Activated B cell treated with CpG ODN at 0.5 μM for 24 hours (primary cell): ENCODE data around the gene LSM14A. TPM values are rescaled to one million over a fixed set of nuclear protein-coding genes. Genes with fewer than 3 reads are reported as not detected.

Experiments
- ATAC-seq: fragments of 200-7000 bp; cut with Tn5 transposase; one replicate; pipeline ENCODE4 v1.10.0; 2021; ENCODE audit warnings: low read depth, mild to moderate bottlenecking, moderate library complexity
- CTCF ChIA-PET: fragments of 350-600 bp; sonication (Branson Sonifier 250); formaldehyde crosslinking; loops from one replicate; lab custom pipeline; 2021; ENCODE audit warnings: antibody characterized with exemption; lab: Charles Lee
- POLR2A ChIA-PET: fragments of 350-600 bp; sonication (Branson Sonifier 250); formaldehyde crosslinking; loops from one replicate; lab custom pipeline; 2021; ENCODE audit warnings: antibody characterized with exemption; lab: Charles Lee
- DNase-seq: peaks from one replicate; pipeline ENCODE4 v3.0.0; 2022
- H3K27ac Mint-ChIP-seq: one replicate; pipeline ENCODE4 v1.8.0; 2020; ENCODE audit warnings: mixed read lengths
- H3K27me3 Mint-ChIP-seq: one replicate; pipeline ENCODE4 v1.8.0; 2021; ENCODE audit warnings: mixed read lengths
- H3K36me3 Mint-ChIP-seq: one replicate; pipeline ENCODE4 v1.8.0; 2021; ENCODE audit warnings: low read depth, mixed read lengths
- H3K4me1 Mint-ChIP-seq: one replicate; pipeline ENCODE4 v1.8.0; 2021; ENCODE audit warnings: mixed read lengths
- H3K4me3 Mint-ChIP-seq: one replicate; pipeline ENCODE4 v1.8.0; 2020; ENCODE audit warnings: mild to moderate bottlenecking, mixed read lengths
- H3K9me3 Mint-ChIP-seq: one replicate; pipeline ENCODE4 v1.8.0; 2020; ENCODE audit warnings: mixed read lengths
- intact Hi-C: fragments of 100-400 bp; cut with micrococcal nuclease; formaldehyde crosslinking; loops from one replicate; pipeline ENCODE4 v1.15.1; 2024
- total RNA-seq: library from RNA; stranded (reverse); gene quantifications from 2 replicates; pipeline ENCODE4 v1.2.3, GENCODE V29; 2022
- TF ChIP-seq, protein P1 (sequence below): fragments of 200-600 bp; IDR thresholded peaks from one replicate; pipeline ENCODE4 v1.8.0; 2022; ENCODE audit warnings: antibody characterized with exemption, mild to moderate bottlenecking

LSM14A gene
- total RNA-seq, 1 donor from 2014 or later, result 136 TPM

GRCh38 chr19:34178274-34178610 is 5.9 kb downstream of the LSM14A start:
- ATAC-seq (no peak), DNase-seq (no peak)
- peaks cover 88% of the 10 kb centered on the region for H3K4me1 Mint-ChIP-seq
- H3K27me3 Mint-ChIP-seq, result no peaks in the 10 kb centered on the region
- intact Hi-C loops, result no loop called here
- peak overlapping the region; percentile 25 for H3K27ac Mint-ChIP-seq
- ChIA-PET CTCF (interaction anchor here (1.0 to 1.3 kb wide), 2 partner anchors 15 to 41 kb away, joined by 3 to 4 read pairs; no protein-coding TSS in a partner anchor), POLR2A (interaction anchor here (0.6 to 0.7 kb wide), 3 partner anchors 15 to 43 kb away, joined by 3 to 5 read pairs (median 3); no protein-coding TSS in a partner anchor)
- no peaks in the 10 kb centered on the region for H3K9me3 Mint-ChIP-seq
- H3K36me3 Mint-ChIP-seq, result peaks cover 55% of the 10 kb centered on the region
- peak overlapping the region; percentile 59 for H3K4me3 Mint-ChIP-seq
- TF ChIP-seq, protein P1, sequence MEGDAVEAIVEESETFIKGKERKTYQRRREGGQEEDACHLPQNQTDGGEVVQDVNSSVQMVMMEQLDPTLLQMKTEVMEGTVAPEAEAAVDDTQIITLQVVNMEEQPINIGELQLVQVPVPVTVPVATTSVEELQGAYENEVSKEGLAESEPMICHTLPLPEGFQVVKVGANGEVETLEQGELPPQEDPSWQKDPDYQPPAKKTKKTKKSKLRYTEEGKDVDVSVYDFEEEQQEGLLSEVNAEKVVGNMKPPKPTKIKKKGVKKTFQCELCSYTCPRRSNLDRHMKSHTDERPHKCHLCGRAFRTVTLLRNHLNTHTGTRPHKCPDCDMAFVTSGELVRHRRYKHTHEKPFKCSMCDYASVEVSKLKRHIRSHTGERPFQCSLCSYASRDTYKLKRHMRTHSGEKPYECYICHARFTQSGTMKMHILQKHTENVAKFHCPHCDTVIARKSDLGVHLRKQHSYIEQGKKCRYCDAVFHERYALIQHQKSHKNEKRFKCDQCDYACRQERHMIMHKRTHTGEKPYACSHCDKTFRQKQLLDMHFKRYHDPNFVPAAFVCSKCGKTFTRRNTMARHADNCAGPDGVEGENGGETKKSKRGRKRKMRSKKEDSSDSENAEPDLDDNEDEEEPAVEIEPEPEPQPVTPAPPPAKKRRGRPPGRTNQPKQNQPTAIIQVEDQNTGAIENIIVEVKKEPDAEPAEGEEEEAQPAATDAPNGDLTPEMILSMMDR, result no peak

DNA sequence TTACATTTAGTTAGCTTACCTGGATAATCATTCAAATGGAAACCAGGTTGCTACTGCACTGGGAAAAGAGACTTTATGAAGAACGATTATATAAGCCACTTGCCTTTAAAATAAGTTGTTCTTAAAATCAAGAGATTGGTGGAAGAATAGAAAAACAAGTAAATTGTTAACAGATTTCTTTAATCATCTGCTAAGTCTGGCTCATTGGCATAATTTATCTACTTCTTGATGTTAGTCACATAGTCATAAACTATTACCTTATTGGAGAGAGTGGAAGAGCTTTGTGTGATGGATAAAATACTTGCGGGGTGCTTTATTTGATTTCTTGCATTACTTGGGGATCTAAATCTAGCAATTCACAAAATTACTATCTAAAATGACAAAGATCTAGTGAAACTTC is 6.8 kb downstream of the LSM14A start:
- no peak overlapping the region for H3K27ac Mint-ChIP-seq
- CTCF ChIA-PET, result interaction anchor here (1.0 kb wide), 1 partner anchor 40 kb away, joined by 3 read pairs; no protein-coding TSS in a partner anchor

GRCh38 chr19:34180273-34180672 is 8.0 kb downstream of the LSM14A start:
- peaks cover 85% of the 10 kb centered on the region for H3K4me1 Mint-ChIP-seq
- ChIA-PET CTCF (no interaction called here), POLR2A (interaction anchor here (0.8 kb wide), 1 partner anchor 9 kb away, joined by 4 read pairs; no protein-coding TSS in a partner anchor)
- H3K36me3 Mint-ChIP-seq, result peaks cover 49% of the 10 kb centered on the region
- ATAC-seq (no peak), DNase-seq (no peak)
- intact Hi-C loops, result no loop called here
- TF ChIP-seq, protein P1, result no peak
- peak overlapping the region; percentile 9 for H3K27ac Mint-ChIP-seq
- no peaks in the 10 kb centered on the region for H3K9me3 Mint-ChIP-seq
- peak overlapping the region; percentile 9 for H3K4me3 Mint-ChIP-seq
- no peaks in the 10 kb centered on the region for H3K27me3 Mint-ChIP-seq

More for the DNA sequence above, 6.8 kb downstream of the LSM14A start:
- H3K4me3 Mint-ChIP-seq, result no peak overlapping the region
- POLR2A ChIA-PET, result no interaction called here
- TF ChIP-seq, protein P1, result no peak
- H3K27me3 Mint-ChIP-seq, result no peaks in the 10 kb centered on the region
- H3K4me1 Mint-ChIP-seq, result peaks cover 82% of the 10 kb centered on the region
- DNase-seq, result no peak
- intact Hi-C loops, result no loop called here
- no peak for ATAC-seq
- no peaks in the 10 kb centered on the region for H3K9me3 Mint-ChIP-seq
- H3K36me3 Mint-ChIP-seq, result peaks cover 48% of the 10 kb centered on the region

GRCh38 chr19:34180709-34181108 is 8.4 kb downstream of the LSM14A start:
- TF ChIP-seq, protein P1, result no peak
- no peak for ATAC-seq
- intact Hi-C loops, result no loop called here
- ChIA-PET CTCF (no interaction called here), POLR2A (interaction anchor here (0.8 kb wide), 1 partner anchor 9 kb away, joined by 4 read pairs; no protein-coding TSS in a partner anchor)
- Mint-ChIP-seq H3K36me3 (peaks cover 50% of the 10 kb centered on the region), H3K27me3 (no peaks in the 10 kb centered on the region), H3K4me3 (peak overlapping the region; percentile 9), H3K27ac (peak overlapping the region; percentile 16), H3K9me3 (no peaks in the 10 kb centered on the region), H3K4me1 (peaks cover 85% of the 10 kb centered on the region)
- no peak for DNase-seq

DNA sequence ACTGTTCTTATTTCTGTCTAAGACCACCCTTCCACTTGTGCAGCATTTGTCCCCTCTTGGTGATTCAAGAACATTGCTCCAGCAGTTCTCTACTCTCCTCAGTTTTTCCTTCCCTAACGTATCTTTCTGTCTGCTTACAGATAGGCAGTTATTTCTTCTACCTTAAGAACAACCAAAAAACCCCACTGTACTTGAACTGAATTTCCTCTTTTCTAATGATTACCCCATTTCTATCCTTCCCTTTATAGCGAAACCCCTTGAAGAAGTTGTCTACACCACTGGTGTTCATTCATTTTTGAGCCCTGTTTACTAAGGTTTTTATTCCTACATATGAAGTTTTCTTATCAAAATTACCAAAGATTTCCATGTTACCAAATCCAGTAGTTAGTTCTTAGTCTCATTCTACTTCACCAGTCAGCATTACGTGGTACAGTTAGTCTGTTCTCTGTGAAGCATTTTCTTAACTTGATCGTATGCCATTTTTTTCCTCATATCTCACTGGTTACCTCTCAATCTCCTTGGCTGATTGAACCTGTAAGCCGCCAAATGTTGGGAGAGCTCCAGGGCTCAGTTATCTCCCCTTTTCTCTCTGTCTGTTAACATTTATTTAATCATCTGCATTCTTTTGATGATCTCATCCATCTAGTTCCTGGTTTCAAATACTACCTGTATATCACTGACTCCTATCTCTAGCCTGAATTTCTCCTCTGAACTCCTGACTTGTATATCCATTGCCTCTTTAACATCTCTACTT is 9.0 kb downstream of the LSM14A start:
- no peak for DNase-seq
- H3K27ac Mint-ChIP-seq, result peak overlapping the region; percentile 41
- ChIA-PET CTCF (no interaction called here), POLR2A (interaction anchor here (0.8 to 1.2 kb wide), 3 partner anchors 8 to 10 kb away, joined by 3 to 6 read pairs (median 4); partner anchors contain the start of gene LSM14A)
- peak overlapping the region; percentile 8 for H3K4me3 Mint-ChIP-seq
- H3K9me3 Mint-ChIP-seq, result no peaks in the 10 kb centered on the region
- peaks cover 52% of the 10 kb centered on the region for H3K36me3 Mint-ChIP-seq
- H3K4me1 Mint-ChIP-seq, result peaks cover 85% of the 10 kb centered on the region
- peak; percentile 47 for ATAC-seq
- intact Hi-C loops, result no loop called here
- TF ChIP-seq, protein P1, result no peak
- no peaks in the 10 kb centered on the region for H3K27me3 Mint-ChIP-seq
